Measurements from ENCODE around the gene SUPT3H. TPM values are rescaled to one million over a fixed set of nuclear protein-coding genes. Genes with fewer than 3 reads are reported as not detected.

SUPT3H gene
- total RNA-seq, 1 donor from 2014 or later: 14.8 TPM

DNA sequence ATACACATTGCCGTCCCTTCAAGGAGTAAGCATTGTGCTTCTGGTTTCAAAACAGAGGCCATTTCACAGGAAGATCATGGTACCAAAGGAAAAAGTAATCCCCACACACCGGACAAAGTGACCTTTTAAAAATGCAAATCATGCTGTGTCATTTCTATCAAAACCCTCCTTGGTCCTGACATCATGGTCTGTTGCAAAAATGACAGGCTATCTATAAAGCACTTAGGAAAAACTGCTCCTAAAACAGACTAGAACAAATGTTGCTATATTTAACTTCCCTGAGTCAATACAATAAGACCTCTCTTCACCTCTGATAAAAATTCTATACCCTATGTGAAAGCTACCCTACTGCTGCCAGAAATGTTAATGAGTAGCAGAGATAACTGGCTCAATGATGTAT, 403.2 kb downstream of the SUPT3H start:
- Mint-ChIP-seq H3K27me3 (ENCODE audit: low read depth) (no peaks in the 10 kb centered on the region), H3K4me3 (ENCODE audit: low read depth) (no peak overlapping the region), H3K9me3 (peaks cover 32% of the 10 kb centered on the region), H3K36me3 (ENCODE audit: low read depth) (peaks cover 44% of the 10 kb centered on the region), H3K27ac (no peak overlapping the region), H3K4me1 (ENCODE audit: low read depth) (peaks cover 34% of the 10 kb centered on the region)
- intact Hi-C loops (cut with micrococcal nuclease): no loop called here
- no peak for DNase-seq (ENCODE audit: low spot score)

DNA sequence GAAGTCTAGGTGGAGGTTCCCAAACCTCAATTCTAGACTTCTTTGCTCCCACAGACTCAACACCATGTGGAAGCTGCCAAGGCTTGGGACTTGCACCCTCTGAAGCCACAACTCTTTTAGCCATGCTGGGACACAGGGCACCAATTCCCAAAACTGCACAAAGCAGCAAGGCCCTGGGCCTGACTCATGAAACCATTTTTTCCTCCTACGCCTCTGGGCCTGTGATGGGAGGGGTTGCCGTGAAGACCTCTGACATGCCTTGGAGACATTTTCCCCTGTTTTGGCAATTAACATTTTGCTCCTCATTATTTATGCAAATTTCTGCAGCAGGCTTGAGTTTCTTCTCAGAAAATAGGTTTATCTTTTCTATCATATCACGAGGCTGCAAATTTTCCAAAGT, 405.0 kb downstream of the SUPT3H start:
- H3K36me3 Mint-ChIP-seq (ENCODE audit: low read depth): peaks cover 41% of the 10 kb centered on the region
- intact Hi-C loops (cut with micrococcal nuclease): no loop called here
- no peaks in the 10 kb centered on the region for H3K27me3 Mint-ChIP-seq (ENCODE audit: low read depth)
- no peak overlapping the region for H3K27ac Mint-ChIP-seq
- H3K4me1 Mint-ChIP-seq (ENCODE audit: low read depth): peaks cover 31% of the 10 kb centered on the region
- peaks cover 32% of the 10 kb centered on the region for H3K9me3 Mint-ChIP-seq
- no peak overlapping the region for H3K4me3 Mint-ChIP-seq (ENCODE audit: low read depth)
- no peak for DNase-seq (ENCODE audit: low spot score)

DNA sequence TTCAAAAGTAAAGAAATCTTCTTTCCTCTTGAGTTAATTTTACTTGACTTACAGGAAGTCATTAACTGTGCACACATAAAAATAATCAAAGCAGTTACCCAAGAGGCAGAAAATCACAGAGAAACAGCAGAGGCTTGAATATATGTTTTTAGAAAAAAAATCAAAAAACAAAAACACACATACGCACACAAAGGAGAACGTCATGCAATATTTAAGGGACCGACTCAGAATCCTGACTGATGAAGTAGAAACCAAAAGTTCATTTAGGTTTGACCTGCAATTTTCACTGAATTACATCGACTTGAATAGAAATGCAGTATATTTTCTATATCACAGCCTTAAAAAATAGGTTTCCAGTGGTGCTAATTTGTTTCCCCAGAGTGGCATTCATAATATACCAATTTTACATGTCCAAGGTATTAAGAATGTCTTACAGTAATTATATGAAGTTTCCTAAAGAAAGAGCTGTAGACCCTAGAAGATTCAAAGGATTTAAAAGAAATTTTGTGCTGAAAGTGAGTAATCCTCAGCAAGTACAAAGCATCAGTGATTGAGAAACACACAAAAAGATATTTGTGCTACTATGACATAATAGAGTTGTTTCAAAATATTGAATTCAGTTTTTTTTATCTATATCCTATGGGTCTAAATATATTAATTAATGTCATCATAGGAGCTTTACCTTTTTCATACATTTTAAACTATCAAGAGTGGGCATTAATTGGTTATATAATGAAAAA, 408.1 kb downstream of the SUPT3H start:
- no peak for DNase-seq (ENCODE audit: low spot score)
- H3K27ac Mint-ChIP-seq: no peak overlapping the region
- H3K36me3 Mint-ChIP-seq (ENCODE audit: low read depth): peaks cover 34% of the 10 kb centered on the region
- peaks cover 31% of the 10 kb centered on the region for H3K9me3 Mint-ChIP-seq
- intact Hi-C loops (cut with micrococcal nuclease): loop anchor here (5.0 kb wide), 1 partner anchor 33 kb away; no protein-coding TSS in a partner anchor
- H3K4me1 Mint-ChIP-seq (ENCODE audit: low read depth): peaks cover 36% of the 10 kb centered on the region
- H3K27me3 Mint-ChIP-seq (ENCODE audit: low read depth): no peaks in the 10 kb centered on the region
- H3K4me3 Mint-ChIP-seq (ENCODE audit: low read depth): no peak overlapping the region

DNA sequence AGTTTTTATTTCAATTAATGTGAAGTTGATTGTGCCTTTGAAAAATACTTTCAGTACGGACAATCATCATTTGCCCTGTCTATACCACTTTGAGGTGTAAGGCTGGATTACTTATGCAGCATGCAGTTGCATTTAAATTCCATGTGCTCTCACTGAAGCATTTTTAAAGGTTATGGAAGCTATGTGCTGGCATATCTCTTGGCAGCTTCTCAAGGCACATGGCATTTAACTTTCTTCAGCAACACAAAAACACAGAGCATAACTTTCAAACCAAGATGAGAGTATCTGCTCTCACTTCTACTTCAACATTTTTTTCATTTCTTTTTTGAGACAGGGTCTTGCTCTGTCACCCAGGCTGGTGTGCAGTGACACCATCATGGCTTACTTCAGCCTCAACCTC, 410.3 kb downstream of the SUPT3H start:
- DNase-seq (ENCODE audit: low spot score): no peak
- intact Hi-C loops (cut with micrococcal nuclease): loop anchor here (5.0 kb wide), 1 partner anchor 35 kb away; no protein-coding TSS in a partner anchor
- Mint-ChIP-seq H3K4me1 (ENCODE audit: low read depth) (peaks cover 32% of the 10 kb centered on the region), H3K27me3 (ENCODE audit: low read depth) (no peaks in the 10 kb centered on the region), H3K9me3 (peaks cover 11% of the 10 kb centered on the region), H3K4me3 (ENCODE audit: low read depth) (no peak overlapping the region), H3K36me3 (ENCODE audit: low read depth) (peaks cover 13% of the 10 kb centered on the region), H3K27ac (no peak overlapping the region)

DNA sequence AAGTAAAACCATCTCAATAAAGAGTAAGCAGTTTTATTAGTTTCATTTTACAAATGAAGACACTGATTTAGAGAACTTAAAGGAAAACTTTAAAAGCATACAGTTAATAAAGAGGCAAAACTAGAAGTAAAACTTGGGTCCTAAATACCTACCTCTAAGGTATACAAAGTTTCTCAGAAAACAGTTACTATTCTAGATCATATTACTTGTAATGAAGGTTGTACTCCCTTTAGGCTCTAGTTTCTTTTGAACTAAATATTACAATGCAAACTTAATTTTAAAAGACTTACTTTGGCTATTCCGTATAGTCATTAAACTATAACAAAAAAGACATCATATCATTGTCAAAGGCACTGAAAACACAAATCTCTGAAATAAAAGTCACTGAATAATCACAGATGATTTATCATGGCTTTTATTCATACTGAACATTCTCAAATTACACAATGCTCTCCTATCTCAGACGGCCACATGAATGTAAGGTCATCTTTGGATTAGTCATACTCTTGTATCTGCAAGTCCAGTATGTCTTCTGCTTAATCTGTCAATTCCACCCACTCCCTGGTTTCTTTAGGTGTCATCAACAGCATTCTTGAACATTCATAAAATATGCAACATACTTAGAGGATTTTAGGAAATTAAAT, 411.2 kb downstream of the SUPT3H start:
- peak overlapping the region; percentile 2 for H3K27ac Mint-ChIP-seq
- intact Hi-C loops (cut with micrococcal nuclease): loop anchor here (5.0 kb wide), 1 partner anchor 36 kb away; no protein-coding TSS in a partner anchor

DNA sequence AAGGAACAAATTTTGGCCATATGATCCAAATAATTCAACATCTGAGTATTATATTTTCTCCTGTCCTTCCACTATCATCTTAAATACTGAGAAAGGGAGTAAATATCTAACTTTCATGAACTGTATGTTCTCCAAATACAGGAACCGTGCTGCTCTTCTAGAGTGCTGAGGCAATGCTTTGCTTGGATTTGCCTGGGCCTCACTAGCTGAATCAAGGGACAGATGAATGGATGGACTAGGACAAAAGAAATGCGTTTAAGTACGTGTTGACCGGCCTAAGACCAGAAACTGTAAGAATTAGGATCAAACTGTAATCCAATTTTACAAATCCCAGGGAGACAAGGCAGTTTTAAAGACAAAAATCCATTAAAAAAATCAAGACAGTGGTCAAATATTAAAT, 412.0 kb downstream of the SUPT3H start:
- Mint-ChIP-seq H3K9me3 (no peaks in the 10 kb centered on the region), H3K4me3 (ENCODE audit: low read depth) (no peak overlapping the region), H3K36me3 (ENCODE audit: low read depth) (peaks cover 3% of the 10 kb centered on the region), H3K27me3 (ENCODE audit: low read depth) (no peaks in the 10 kb centered on the region), H3K27ac (no peak overlapping the region), H3K4me1 (ENCODE audit: low read depth) (peaks cover 40% of the 10 kb centered on the region)
- intact Hi-C loops (cut with micrococcal nuclease): loop anchor here (5.0 kb wide), 1 partner anchor 37 kb away; no protein-coding TSS in a partner anchor
- DNase-seq (ENCODE audit: low spot score): no peak

More for the DNA sequence above, 411.2 kb downstream of the SUPT3H start:
- peaks cover 5% of the 10 kb centered on the region for H3K9me3 Mint-ChIP-seq
- no peak for DNase-seq (ENCODE audit: low spot score)
- H3K4me1 Mint-ChIP-seq (ENCODE audit: low read depth): peaks cover 36% of the 10 kb centered on the region
- H3K36me3 Mint-ChIP-seq (ENCODE audit: low read depth): peaks cover 6% of the 10 kb centered on the region
- H3K27me3 Mint-ChIP-seq (ENCODE audit: low read depth): no peaks in the 10 kb centered on the region
- no peak overlapping the region for H3K4me3 Mint-ChIP-seq (ENCODE audit: low read depth)

DNA sequence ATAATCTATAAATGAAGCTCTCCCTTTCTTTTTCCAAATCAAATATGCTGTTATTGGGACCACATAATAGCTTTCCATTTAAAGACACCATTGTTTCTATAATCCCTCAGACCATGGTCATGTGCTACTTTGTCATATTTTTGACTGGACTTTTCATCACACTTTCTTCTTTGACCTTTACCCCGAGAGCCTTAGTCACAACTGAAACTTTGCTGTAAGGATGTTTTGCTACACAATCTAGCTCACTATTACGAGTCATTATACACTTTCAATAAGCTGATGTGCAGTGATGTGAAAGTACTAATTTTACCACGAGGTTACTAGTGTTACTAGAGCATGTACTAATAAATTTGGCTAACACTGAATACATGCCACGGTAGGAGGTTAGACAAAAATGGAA, 416.8 kb downstream of the SUPT3H start:
- Mint-ChIP-seq H3K36me3 (ENCODE audit: low read depth) (peaks cover 8% of the 10 kb centered on the region), H3K9me3 (peaks cover 5% of the 10 kb centered on the region), H3K27me3 (ENCODE audit: low read depth) (no peaks in the 10 kb centered on the region), H3K4me1 (ENCODE audit: low read depth) (peaks cover 27% of the 10 kb centered on the region), H3K4me3 (ENCODE audit: low read depth) (no peak overlapping the region), H3K27ac (peak overlapping the region; percentile 52)
- intact Hi-C loops (cut with micrococcal nuclease): no loop called here
- DNase-seq (ENCODE audit: low spot score): no peak

DNA sequence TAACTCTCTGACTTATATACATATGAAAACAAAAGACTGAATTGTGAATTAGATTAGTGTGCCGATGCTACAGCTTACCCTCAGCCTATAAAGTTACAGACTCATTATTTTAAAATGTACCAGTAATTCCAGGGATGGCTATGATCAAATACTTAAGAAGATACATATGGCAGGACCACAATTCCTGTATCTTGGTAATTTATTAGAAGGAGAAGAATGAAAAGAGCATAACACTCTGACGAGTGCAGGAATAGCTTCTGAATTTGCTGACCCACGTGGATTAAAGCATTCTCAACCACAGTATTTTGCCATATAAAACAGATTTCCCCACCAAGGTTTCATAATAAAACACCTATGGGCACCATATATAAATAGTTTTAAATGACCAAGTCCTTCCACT, 418.1 kb downstream of the SUPT3H start:
- intact Hi-C loops (cut with micrococcal nuclease): no loop called here
- H3K27ac Mint-ChIP-seq: no peak overlapping the region

DNA sequence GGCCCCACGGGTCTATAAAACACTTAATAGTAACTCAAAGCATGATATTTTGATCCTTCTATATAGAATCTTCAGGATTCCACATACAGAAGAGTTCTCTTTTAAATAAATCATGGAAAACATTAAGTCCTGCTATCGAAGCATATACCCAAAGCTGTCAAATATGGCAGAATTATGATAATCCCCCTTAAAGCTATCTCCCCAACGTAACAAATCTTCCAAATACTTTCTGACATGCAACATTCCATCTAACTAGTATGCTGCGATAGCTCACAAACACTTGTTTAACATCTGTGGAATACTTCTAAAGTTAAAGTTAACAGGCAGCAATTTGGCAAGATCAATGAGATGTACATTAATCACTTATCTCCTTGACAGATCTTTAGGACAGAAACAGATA, 420.6 kb downstream of the SUPT3H start:
- no peak overlapping the region for H3K4me3 Mint-ChIP-seq (ENCODE audit: low read depth)
- H3K4me1 Mint-ChIP-seq (ENCODE audit: low read depth): peaks cover 26% of the 10 kb centered on the region
- intact Hi-C loops (cut with micrococcal nuclease): no loop called here
- H3K27ac Mint-ChIP-seq: no peak overlapping the region
- H3K9me3 Mint-ChIP-seq: peaks cover 12% of the 10 kb centered on the region
- peaks cover 29% of the 10 kb centered on the region for H3K36me3 Mint-ChIP-seq (ENCODE audit: low read depth)
- DNase-seq (ENCODE audit: low spot score): no peak
- no peaks in the 10 kb centered on the region for H3K27me3 Mint-ChIP-seq (ENCODE audit: low read depth)

More for the DNA sequence above, 418.1 kb downstream of the SUPT3H start:
- DNase-seq (ENCODE audit: low spot score): no peak
- peaks cover 11% of the 10 kb centered on the region for H3K36me3 Mint-ChIP-seq (ENCODE audit: low read depth)
- peaks cover 10% of the 10 kb centered on the region for H3K9me3 Mint-ChIP-seq
- no peak overlapping the region for H3K4me3 Mint-ChIP-seq (ENCODE audit: low read depth)
- H3K4me1 Mint-ChIP-seq (ENCODE audit: low read depth): peaks cover 24% of the 10 kb centered on the region
- no peaks in the 10 kb centered on the region for H3K27me3 Mint-ChIP-seq (ENCODE audit: low read depth)

DNA sequence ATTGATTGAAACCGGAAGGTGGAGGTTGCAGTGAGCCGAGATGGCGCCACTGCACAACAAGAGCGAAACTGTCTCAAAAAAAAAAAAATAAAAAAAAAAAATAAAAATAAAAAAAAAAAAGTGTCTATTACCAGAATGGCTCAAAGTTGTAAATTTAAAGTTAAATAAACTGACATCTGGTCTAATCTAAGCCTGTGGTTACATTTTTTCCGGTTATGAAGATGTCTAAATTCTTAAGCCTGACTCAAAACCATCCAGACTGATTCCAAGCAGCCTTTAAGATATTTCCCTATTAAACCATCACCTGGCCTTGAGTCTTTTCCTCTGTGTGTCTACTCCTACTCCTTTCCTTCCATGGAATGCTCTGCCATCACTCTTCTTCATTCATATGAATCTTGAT, 421.3 kb downstream of the SUPT3H start:
- intact Hi-C loops (cut with micrococcal nuclease): no loop called here
- H3K27me3 Mint-ChIP-seq (ENCODE audit: low read depth): no peaks in the 10 kb centered on the region
- peaks cover 26% of the 10 kb centered on the region for H3K4me1 Mint-ChIP-seq (ENCODE audit: low read depth)
- peaks cover 36% of the 10 kb centered on the region for H3K36me3 Mint-ChIP-seq (ENCODE audit: low read depth)
- DNase-seq (ENCODE audit: low spot score): no peak
- no peak overlapping the region for H3K27ac Mint-ChIP-seq
- no peak overlapping the region for H3K4me3 Mint-ChIP-seq (ENCODE audit: low read depth)
- peaks cover 12% of the 10 kb centered on the region for H3K9me3 Mint-ChIP-seq

DNA sequence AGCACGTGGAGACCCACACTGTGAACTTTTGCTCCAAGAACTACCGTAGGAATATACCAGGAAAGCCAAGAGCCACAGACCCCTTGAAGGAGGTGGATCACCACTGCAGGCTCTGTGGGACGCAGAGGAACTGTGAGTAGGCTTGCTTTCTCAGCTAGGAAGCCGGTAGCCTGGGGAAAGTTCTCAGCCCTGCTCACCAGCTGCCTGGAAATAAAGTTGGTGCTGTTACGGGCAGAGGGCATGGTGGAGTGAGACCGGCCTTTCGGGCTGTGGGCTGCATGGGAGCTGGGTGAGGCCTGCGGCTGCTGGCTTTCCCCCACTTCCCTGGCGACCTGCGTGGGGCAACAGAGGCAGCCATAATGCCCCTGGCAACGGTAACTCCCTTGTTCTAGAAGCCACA, 422.6 kb downstream of the SUPT3H start:
- H3K4me3 Mint-ChIP-seq (ENCODE audit: low read depth): no peak overlapping the region
- no peaks in the 10 kb centered on the region for H3K27me3 Mint-ChIP-seq (ENCODE audit: low read depth)
- intact Hi-C loops (cut with micrococcal nuclease): no loop called here
- no peak for DNase-seq (ENCODE audit: low spot score)
- peaks cover 42% of the 10 kb centered on the region for H3K36me3 Mint-ChIP-seq (ENCODE audit: low read depth)
- H3K9me3 Mint-ChIP-seq: peaks cover 19% of the 10 kb centered on the region
- peaks cover 25% of the 10 kb centered on the region for H3K4me1 Mint-ChIP-seq (ENCODE audit: low read depth)
- no peak overlapping the region for H3K27ac Mint-ChIP-seq

DNA sequence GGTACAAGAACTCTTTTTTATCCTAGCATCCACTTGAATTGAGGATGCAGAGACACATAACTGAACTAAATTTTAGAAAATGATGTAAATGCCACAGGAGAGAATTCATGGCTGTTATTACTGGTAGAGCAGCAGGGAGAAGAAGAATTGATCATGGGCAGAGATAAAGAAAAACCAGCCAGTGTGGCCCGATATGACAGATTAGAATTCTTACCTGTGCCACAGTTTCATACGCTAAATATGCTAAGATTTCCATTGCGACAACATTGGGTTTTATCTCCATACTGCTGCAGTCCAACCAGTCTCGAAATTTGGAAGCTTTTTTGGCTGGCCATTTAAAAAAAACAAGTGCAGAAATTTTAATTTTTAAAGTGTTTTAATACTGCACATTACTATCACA, 423.5 kb downstream of the SUPT3H start:
- H3K4me3 Mint-ChIP-seq (ENCODE audit: low read depth): no peak overlapping the region
- peaks cover 27% of the 10 kb centered on the region for H3K9me3 Mint-ChIP-seq
- peaks cover 50% of the 10 kb centered on the region for H3K36me3 Mint-ChIP-seq (ENCODE audit: low read depth)
- no peak for DNase-seq (ENCODE audit: low spot score)
- peaks cover 25% of the 10 kb centered on the region for H3K4me1 Mint-ChIP-seq (ENCODE audit: low read depth)
- H3K27ac Mint-ChIP-seq: no peak overlapping the region
- intact Hi-C loops (cut with micrococcal nuclease): no loop called here
- no peaks in the 10 kb centered on the region for H3K27me3 Mint-ChIP-seq (ENCODE audit: low read depth)

DNA sequence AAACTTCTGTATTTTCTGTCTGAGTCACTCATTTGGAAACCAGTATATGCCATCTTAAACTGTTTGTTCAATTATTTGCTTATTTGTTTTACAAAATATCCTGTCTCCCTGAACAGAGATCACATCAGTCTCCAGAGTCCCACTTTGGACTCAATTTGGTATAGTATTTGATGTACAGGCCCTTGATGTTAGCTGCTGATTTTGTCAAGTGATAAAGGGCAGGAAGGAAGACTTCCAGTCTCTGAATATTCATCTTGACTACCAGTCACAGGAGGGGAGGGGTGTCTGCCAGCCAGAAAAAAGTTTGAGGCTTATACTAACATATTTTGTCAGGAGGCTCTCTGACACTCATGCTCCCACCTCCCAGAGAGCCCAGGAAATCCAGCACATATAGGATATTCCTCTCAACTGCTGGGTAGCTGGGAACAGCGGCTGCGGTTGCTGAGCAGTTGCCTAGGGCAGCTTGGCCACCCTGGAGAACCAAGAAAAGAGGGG, 426.4 kb downstream of the SUPT3H start:
- intact Hi-C loops (cut with micrococcal nuclease): no loop called here
- DNase-seq (ENCODE audit: low spot score): no peak
- Mint-ChIP-seq H3K27me3 (ENCODE audit: low read depth) (no peaks in the 10 kb centered on the region), H3K4me1 (ENCODE audit: low read depth) (peaks cover 20% of the 10 kb centered on the region), H3K9me3 (peaks cover 40% of the 10 kb centered on the region), H3K4me3 (ENCODE audit: low read depth) (no peak overlapping the region), H3K36me3 (ENCODE audit: low read depth) (peaks cover 72% of the 10 kb centered on the region), H3K27ac (no peak overlapping the region)
